CD14-positive monocyte (primary cell): Measurements from ENCODE around the gene HMBS. TPM values are rescaled to one million over a fixed set of nuclear protein-coding genes. Genes with fewer than 3 reads are reported as not detected.

ENCODE experiments used
- DNase-seq, 3 donors: peaks; one replicate each; pipeline ENCODE4 v3.0.0-alpha.2; 2011 to 2022
- H2AFZ ChIP-seq: 2 replicates; pipeline ENCODE4 v1.6.0; 2012; ENCODE audit warnings: mild to moderate bottlenecking, low read depth, low read length, inconsistent platforms; ENCODE audit not compliant: insufficient read depth, poor library complexity, severe bottlenecking
- H3K27ac ChIP-seq, 2 donors: 1 replicate in 1 of 2; 2 replicates in 1 of 2; pipeline ENCODE4 v1.5.1; 2012 to 2013; ENCODE audit warnings: low read length in 2 of 2, control low read depth in 1 of 2, inconsistent platforms in 1 of 2, low read depth in 1 of 2, mild to moderate bottlenecking in 1 of 2
- H3K27me3 ChIP-seq, 2 donors: one replicate each; pipeline versions ENCODE4 v1.6.0 to v1.6.1; 2011 to 2013; ENCODE audit warnings: low read length in 2 of 2; ENCODE audit not compliant: control insufficient read depth in 2 of 2, insufficient read depth in 2 of 2
- H3K36me3 ChIP-seq, 2 donors: replicated peaks in 1 of 2; 1 replicate in 1 of 2; 2 replicates in 1 of 2; pipeline versions ENCODE4 v1.5.1 to v1.6.1; 2012 to 2013; ENCODE audit warnings: low read length in 2 of 2, control low read depth in 1 of 2, inconsistent platforms in 1 of 2, mild to moderate bottlenecking in 1 of 2; ENCODE audit not compliant: insufficient read depth in 2 of 2, control insufficient read depth in 1 of 2
- H3K4me1 ChIP-seq, 2 donors: 1 replicate in 1 of 2; 2 replicates in 1 of 2; pipeline versions ENCODE4 v1.5.1 to v1.6.1; 2012 to 2013; ENCODE audit warnings: low read length in 2 of 2, control low read depth in 1 of 2, inconsistent platforms in 1 of 2, mild to moderate bottlenecking in 1 of 2, moderate library complexity in 1 of 2; ENCODE audit not compliant: insufficient read depth in 2 of 2, control insufficient read depth in 1 of 2
- H3K4me2 ChIP-seq: replicated peaks from 2 replicates; pipeline ENCODE3; 2012; ENCODE audit warnings: low read length, moderate library complexity, mild to moderate bottlenecking; ENCODE audit not compliant: poor library complexity, severe bottlenecking; ENCODE audit errors: extremely low read depth
- H3K4me3 ChIP-seq, 3 experiments: fragments of 200-600 bp in 1 of 3; sonication (generic) in 1 of 3; replicated peaks in 1 of 3; 1 replicate in 2 of 3; 2 replicates in 1 of 3; pipeline ENCODE4 v1.5.1; 2011 to 2013; ENCODE audit warnings: low read length in 3 of 3, mild to moderate bottlenecking in 3 of 3, control low read depth in 2 of 3, low read depth in 2 of 3, inconsistent platforms in 1 of 3, moderate library complexity in 1 of 3
- H3K79me2 ChIP-seq: 2 replicates; pipeline ENCODE4 v1.6.0; 2012; ENCODE audit warnings: mild to moderate bottlenecking, control low read depth, inconsistent platforms, low read length, moderate library complexity; ENCODE audit not compliant: insufficient read depth
- H3K9ac ChIP-seq: 2 replicates; pipeline ENCODE4 v1.6.0; 2017; ENCODE audit warnings: low read length, mild to moderate bottlenecking; ENCODE audit not compliant: insufficient read depth, poor library complexity, severe bottlenecking
- H3K9me3 ChIP-seq, 2 donors: replicated peaks in 1 of 2; 1 replicate in 1 of 2; 2 replicates in 1 of 2; pipeline versions ENCODE4 v1.5.1 to v1.6.1; 2012 to 2013; ENCODE audit warnings: low read length in 2 of 2, control low read depth in 1 of 2; ENCODE audit not compliant: control insufficient read depth in 1 of 2, insufficient read depth in 1 of 2
- H4K20me1 ChIP-seq: 2 replicates; pipeline ENCODE4 v1.6.0; 2012; ENCODE audit warnings: mild to moderate bottlenecking, low read length, control low read depth, moderate library complexity; ENCODE audit not compliant: insufficient read depth
- H3K27ac Mint-ChIP-seq, 7 donors: one replicate each; pipeline ENCODE4 v1.8.0; 2020; ENCODE audit warnings: mild to moderate bottlenecking in 7 of 7, mixed read lengths in 7 of 7, moderate library complexity in 6 of 7, inconsistent platforms in 2 of 7
- H3K27me3 Mint-ChIP-seq, 3 donors: one replicate each; pipeline ENCODE4 v1.8.0; 2021 to 2022; ENCODE audit warnings: low read depth in 3 of 3, mild to moderate bottlenecking in 3 of 3, mixed read lengths in 3 of 3, moderate library complexity in 3 of 3, inconsistent platforms in 1 of 3
- H3K36me3 Mint-ChIP-seq, 2 donors: one replicate each; pipeline ENCODE4 v1.8.0; 2020; ENCODE audit warnings: mixed read lengths in 2 of 2, inconsistent platforms in 1 of 2, mild to moderate bottlenecking in 1 of 2
- H3K4me1 Mint-ChIP-seq: one replicate; pipeline ENCODE4 v1.8.0; 2020; ENCODE audit warnings: mild to moderate bottlenecking, mixed read lengths
- H3K4me3 Mint-ChIP-seq, 2 donors: one replicate each; pipeline ENCODE4 v1.8.0; 2020; ENCODE audit warnings: mild to moderate bottlenecking in 2 of 2, mixed read lengths in 2 of 2, moderate library complexity in 1 of 2
- H3K9me3 Mint-ChIP-seq, 7 donors: one replicate each; pipeline ENCODE4 v1.8.0; 2020 to 2022; ENCODE audit warnings: mixed read lengths in 7 of 7, mild to moderate bottlenecking in 6 of 7, moderate library complexity in 6 of 7, inconsistent platforms in 2 of 7
- CTCF ChIP-seq: fragments of 200-600 bp; IDR thresholded peaks from one replicate; pipeline ENCODE4 v1.8.0; 2022; ENCODE audit warnings: antibody characterized with exemption, mild to moderate bottlenecking
- WGBS: methylation state at CpG from one replicate; pipeline ENCODE4 v1.1.5; 2013; ENCODE audit warnings: missing lambda C conversion rate; ENCODE audit not compliant: insufficient coverage; 5-methylcytosine and 5-hydroxymethylcytosine counted together
- intact Hi-C, 2 donors: fragments of 100-400 bp; cut with micrococcal nuclease; formaldehyde crosslinking; loops; one replicate each; pipeline versions ENCODE4 v1.15.0 to v1.15.1; 2023
- polyA plus RNA-seq, 3 donors: library from polyadenylated mRNA; depleted of rRNA in 1 of 3; unstranded in 2 of 3; stranded (reverse) in 1 of 3; fragments of 300-500 nt in 2 of 3; fragments of >200 nt in 1 of 3; fragmentation: Illumina TruSeq in 2 of 3; gene quantifications; 1 replicate in 2 of 3; 2 replicates in 1 of 3; pipeline ENCODE4 v1.2.3, GENCODE V29; 2012 to 2021

The HMBS gene
- polyA plus RNA-seq, 3 donors = 21.1 to 26.4 (median 25.2) TPM

- peak overlapping the region; percentile 86 to 93 for H3K27ac ChIP-seq
- Mint-ChIP-seq H3K9me3 (no peaks in the 10 kb centered on the region), H3K27me3 (no peaks in the 10 kb centered on the region), H3K36me3 (peaks cover 32 to 37% of the 10 kb centered on the region in 2 donors), H3K4me1 (peaks cover 62% of the 10 kb centered on the region), H3K4me3 (peak overlapping the region; percentile 89 to 97), H3K27ac (peak overlapping the region; percentile 82 to 99 (median 87))
- H2AFZ ChIP-seq = peak overlapping the region; percentile 75
- DNase-seq = no peak
- H3K36me3 ChIP-seq = peaks cover 30 to 33% of the 10 kb centered on the region in 2 donors
- peaks cover 71% of the 10 kb centered on the region for H3K79me2 ChIP-seq
- intact Hi-C loops = loop anchor here in 1 of 2 donors (2.0 to 5.0 kb wide), 2 partner anchors 13 to 180 kb away; partner anchors contain the start of genes BCL9L and HINFP
- peak overlapping the region; percentile 85 to 93 (median 92) for H3K4me3 ChIP-seq
- H3K9ac ChIP-seq = peak overlapping the region; percentile 81
- peak overlapping the region; percentile 90 for H3K4me2 ChIP-seq
- H3K27me3 ChIP-seq = no peaks in the 10 kb centered on the region
- WGBS = under 1% methylated on average over 65 of the region's 65 CpGs
- no peaks in the 10 kb centered on the region for H3K9me3 ChIP-seq
- peaks cover 48% of the 10 kb centered on the region for H4K20me1 ChIP-seq
- no peak for TF ChIP-seq CTCF
- H3K4me1 ChIP-seq = peaks cover 43 to 65% of the 10 kb centered on the region in 2 donors
Observed at GRCh38 chr11:119107538-119108145, 23.0 kb downstream of the HMBS start.

GRCh38 chr11:119108146-119108856, 23.6 kb downstream of the HMBS start:
- peaks cover 60% of the 10 kb centered on the region for H3K4me1 Mint-ChIP-seq
- H3K36me3 Mint-ChIP-seq = peaks cover 38 to 44% of the 10 kb centered on the region in 2 donors
- no peaks in the 10 kb centered on the region for H3K9me3 Mint-ChIP-seq
- peak; percentile 25 to 64 (median 49) for DNase-seq
- no peaks in the 10 kb centered on the region for H3K9me3 ChIP-seq
- H3K4me1 ChIP-seq = peaks cover 37 to 58% of the 10 kb centered on the region in 2 donors
- H3K4me2 ChIP-seq = peak overlapping the region; percentile 90
- H2AFZ ChIP-seq = peak overlapping the region; percentile 75
- WGBS = 17% methylated on average over 3 of the region's 8 CpGs
- peak overlapping the region; percentile 10 to 86 for H3K27ac ChIP-seq
- intact Hi-C loops = loop anchor here in 1 of 2 donors (5.0 kb wide), 1 partner anchor 181 kb away; the partner anchor contains the start of gene BCL9L
- peak overlapping the region; percentile 81 for H3K9ac ChIP-seq
- H3K79me2 ChIP-seq = peaks cover 71% of the 10 kb centered on the region
- peak overlapping the region; percentile 85 to 93 (median 92) for H3K4me3 ChIP-seq
- no peaks in the 10 kb centered on the region for H3K27me3 ChIP-seq
- H3K27me3 Mint-ChIP-seq = no peaks in the 10 kb centered on the region
- H3K4me3 Mint-ChIP-seq = peak overlapping the region; percentile 89 to 97
- peak overlapping the region; percentile 82 to 94 (median 87) for H3K27ac Mint-ChIP-seq
- peaks cover 37 to 40% of the 10 kb centered on the region in 2 donors for H3K36me3 ChIP-seq
- TF ChIP-seq CTCF = no peak
- peaks cover 50% of the 10 kb centered on the region for H4K20me1 ChIP-seq
